ENCODE results near the gene PICK1. TPM values are rescaled to one million over a fixed set of nuclear protein-coding genes. Genes with fewer than 3 reads are reported as not detected.
"Not testable (repeated sequence)": the region's sequence is repeated elsewhere in the genome, so short reads cannot be mapped to it uniquely, and the experiment has no call there.

PICK1 gene
- total and polyA plus RNA-seq, 2 donors from 2014 or later: 28.4 to 43.4 TPM

- Histone ChIP-seq H3K27ac (ENCODE audit: low read depth in 2 of 2, low read length in 2 of 2) (peak overlapping the region in 1 of 2 donors; percentile 84), H3K4me3 (ENCODE audit: low read length in 3 of 3) (no peak overlapping the region), H3K9me3 (ENCODE audit: control insufficient read depth in 2 of 3, insufficient read depth in 1 of 3, low read length in 3 of 3) (no peaks in the 10 kb centered on the region), H3K4me1 (ENCODE audit: control insufficient read depth in 2 of 3, insufficient read depth in 2 of 3, low read depth in 1 of 3, low read length in 3 of 3) (peaks cover 0 to 15% (median 0%) of the 10 kb centered on the region in 3 donors), H3K36me3 (ENCODE audit: control insufficient read depth in 2 of 3, insufficient read depth in 3 of 3, low read length in 3 of 3) (no peaks in the 10 kb centered on the region), H3K27me3 (ENCODE audit: control insufficient read depth, insufficient read depth, low read length) (no peaks in the 10 kb centered on the region), H3K9ac (ENCODE audit: low read length in 3 of 3) (no peak overlapping the region)
- DNase-seq: peak in 1 of 5 donors; percentile 37
- TF ChIP-seq, protein P1, sequence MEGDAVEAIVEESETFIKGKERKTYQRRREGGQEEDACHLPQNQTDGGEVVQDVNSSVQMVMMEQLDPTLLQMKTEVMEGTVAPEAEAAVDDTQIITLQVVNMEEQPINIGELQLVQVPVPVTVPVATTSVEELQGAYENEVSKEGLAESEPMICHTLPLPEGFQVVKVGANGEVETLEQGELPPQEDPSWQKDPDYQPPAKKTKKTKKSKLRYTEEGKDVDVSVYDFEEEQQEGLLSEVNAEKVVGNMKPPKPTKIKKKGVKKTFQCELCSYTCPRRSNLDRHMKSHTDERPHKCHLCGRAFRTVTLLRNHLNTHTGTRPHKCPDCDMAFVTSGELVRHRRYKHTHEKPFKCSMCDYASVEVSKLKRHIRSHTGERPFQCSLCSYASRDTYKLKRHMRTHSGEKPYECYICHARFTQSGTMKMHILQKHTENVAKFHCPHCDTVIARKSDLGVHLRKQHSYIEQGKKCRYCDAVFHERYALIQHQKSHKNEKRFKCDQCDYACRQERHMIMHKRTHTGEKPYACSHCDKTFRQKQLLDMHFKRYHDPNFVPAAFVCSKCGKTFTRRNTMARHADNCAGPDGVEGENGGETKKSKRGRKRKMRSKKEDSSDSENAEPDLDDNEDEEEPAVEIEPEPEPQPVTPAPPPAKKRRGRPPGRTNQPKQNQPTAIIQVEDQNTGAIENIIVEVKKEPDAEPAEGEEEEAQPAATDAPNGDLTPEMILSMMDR (IDR thresholded peaks at IDR 0.05; ENCODE audit: borderline replicate concordance, extremely low read depth, insufficient read depth): no peak
- intact Hi-C loops (cut with DNase I): no loop called here
- FAIRE-seq: no peak
Measured at GRCh38 chr22:38034884-38035529, 22.2 kb upstream of the PICK1 start.

DNA sequence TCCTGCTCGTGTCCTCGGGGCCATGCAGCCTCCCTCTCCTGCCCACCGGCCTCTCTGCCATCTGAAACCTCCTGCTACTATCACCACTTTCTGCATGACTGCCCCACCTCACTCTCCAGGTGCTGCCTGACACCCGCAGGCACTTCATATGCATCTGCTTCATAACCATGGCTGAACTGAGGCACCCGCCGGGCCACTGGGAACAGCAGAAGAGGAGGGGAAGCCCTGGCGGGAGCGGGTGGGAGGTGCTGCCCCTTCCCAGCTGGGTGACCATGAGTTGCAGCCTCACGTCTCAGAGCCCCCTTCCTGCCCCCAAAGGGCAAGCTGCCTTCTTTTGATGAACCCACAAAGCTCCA lies 21.7 kb upstream of the PICK1 start:
- H3K36me3 ChIP-seq (ENCODE audit: control insufficient read depth in 2 of 3, insufficient read depth in 3 of 3, low read length in 3 of 3): no peaks in the 10 kb centered on the region
- H3K27me3 ChIP-seq (ENCODE audit: control insufficient read depth, insufficient read depth, low read length): no peaks in the 10 kb centered on the region
- FAIRE-seq (no peak), DNase-seq (peak; percentile 40 to 66 (median 48))
- H3K4me1 ChIP-seq (ENCODE audit: control insufficient read depth in 2 of 3, insufficient read depth in 2 of 3, low read depth in 1 of 3, low read length in 3 of 3): peaks cover 0 to 15% (median 0%) of the 10 kb centered on the region in 3 donors
- TF ChIP-seq, protein P1 (IDR thresholded peaks at IDR 0.05; ENCODE audit: borderline replicate concordance, extremely low read depth, insufficient read depth): no peak
- H3K9me3 ChIP-seq (ENCODE audit: control insufficient read depth in 2 of 3, insufficient read depth in 1 of 3, low read length in 3 of 3): no peaks in the 10 kb centered on the region
- H3K27ac ChIP-seq (ENCODE audit: low read depth in 2 of 2, low read length in 2 of 2): no peak overlapping the region
- no peak overlapping the region for H3K4me3 ChIP-seq (ENCODE audit: low read length in 3 of 3)
- intact Hi-C loops (cut with DNase I): no loop called here
- no peak overlapping the region for H3K9ac ChIP-seq (ENCODE audit: low read length in 3 of 3)

- no peaks in the 10 kb centered on the region for H3K27me3 ChIP-seq (ENCODE audit: control insufficient read depth, insufficient read depth, low read length)
- no peak overlapping the region for H3K27ac ChIP-seq (ENCODE audit: low read depth in 2 of 2, low read length in 2 of 2)
- no peak overlapping the region for H3K4me3 ChIP-seq (ENCODE audit: low read length in 3 of 3)
- intact Hi-C loops (cut with DNase I): no loop called here
- no peak for DNase-seq
- H3K9me3 ChIP-seq (ENCODE audit: control insufficient read depth in 2 of 3, insufficient read depth in 1 of 3, low read length in 3 of 3): no peaks in the 10 kb centered on the region
- H3K4me1 ChIP-seq (ENCODE audit: control insufficient read depth in 2 of 3, insufficient read depth in 2 of 3, low read depth in 1 of 3, low read length in 3 of 3): peaks cover 0 to 15% (median 0%) of the 10 kb centered on the region in 3 donors
- H3K9ac ChIP-seq (ENCODE audit: low read length in 3 of 3): no peak overlapping the region
- no peak for FAIRE-seq
- TF ChIP-seq, protein P1 (IDR thresholded peaks at IDR 0.05; ENCODE audit: borderline replicate concordance, extremely low read depth, insufficient read depth): no peak
- H3K36me3 ChIP-seq (ENCODE audit: control insufficient read depth in 2 of 3, insufficient read depth in 3 of 3, low read length in 3 of 3): no peaks in the 10 kb centered on the region
Measured at GRCh38 chr22:38036392-38037062, 20.7 kb upstream of the PICK1 start.

DNA sequence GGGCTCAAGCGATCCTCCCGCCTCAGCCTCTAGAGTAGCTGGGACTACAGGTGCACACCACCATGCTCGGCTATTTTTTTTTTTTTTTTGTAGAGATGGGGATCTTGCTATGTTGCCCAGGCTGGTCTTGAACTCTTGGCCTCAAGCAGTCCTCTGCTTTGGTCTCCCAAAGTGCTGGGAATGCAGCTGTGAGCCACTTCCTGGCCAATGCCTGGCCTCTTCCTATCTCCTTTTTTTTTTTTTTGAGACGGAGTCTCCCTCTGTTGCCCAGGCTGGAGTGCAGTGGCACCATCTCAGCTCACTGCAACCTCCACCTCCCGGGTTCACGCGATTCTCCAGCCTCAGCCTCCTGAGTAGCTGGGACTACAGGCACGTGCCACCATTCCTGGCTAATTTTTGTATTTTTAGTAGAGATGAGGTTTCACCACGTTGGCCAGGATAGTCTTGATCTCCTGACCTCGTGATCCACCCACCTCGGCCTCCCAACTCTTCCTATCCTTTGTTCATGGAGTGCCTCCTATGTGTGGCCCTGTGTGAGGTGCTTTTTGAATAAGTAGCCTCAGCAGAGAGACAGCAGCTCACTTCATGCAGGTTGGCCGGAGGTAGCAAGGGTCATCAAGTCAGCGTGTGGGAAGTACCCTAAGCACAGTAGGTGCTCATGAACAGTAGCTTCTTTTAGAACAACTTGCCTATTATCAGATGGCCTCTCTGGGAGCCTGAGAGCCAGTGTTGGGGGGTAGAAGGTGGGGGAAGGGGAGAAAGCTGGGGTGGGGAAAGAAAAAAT lies 19.6 kb upstream of the PICK1 start:
- FAIRE-seq; H3K27ac ChIP-seq (ENCODE audit: low read depth in 2 of 2, low read length in 2 of 2); H3K9ac ChIP-seq (ENCODE audit: low read length in 3 of 3); H3K9me3 ChIP-seq (ENCODE audit: control insufficient read depth in 2 of 3, insufficient read depth in 1 of 3, low read length in 3 of 3); H3K36me3 ChIP-seq (ENCODE audit: control insufficient read depth in 2 of 3, insufficient read depth in 3 of 3, low read length in 3 of 3); H3K4me3 ChIP-seq (ENCODE audit: low read length in 3 of 3); H3K27me3 ChIP-seq (ENCODE audit: control insufficient read depth, insufficient read depth, low read length); intact Hi-C loops (cut with DNase I); DNase-seq: not testable (repeated sequence)
- peaks cover 0 to 15% (median 0%) of the 10 kb centered on the region in 3 donors for H3K4me1 ChIP-seq (ENCODE audit: control insufficient read depth in 2 of 3, insufficient read depth in 2 of 3, low read depth in 1 of 3, low read length in 3 of 3)
